Erythroblast (primary cell): ENCODE results near the gene CARM1.

Experiments used
- GATA1 ChIP-seq: IDR thresholded peaks from 2 replicates; pipeline ENCODE4 v1.6.1; 2011; ENCODE audit warnings: low read depth, mild to moderate bottlenecking, control low read depth, low read length, moderate library complexity
- POLR2A ChIP-seq: IDR thresholded peaks from 2 replicates; pipeline ENCODE4 v1.6.1; 2011; ENCODE audit warnings: mild to moderate bottlenecking, low read length

DNA sequence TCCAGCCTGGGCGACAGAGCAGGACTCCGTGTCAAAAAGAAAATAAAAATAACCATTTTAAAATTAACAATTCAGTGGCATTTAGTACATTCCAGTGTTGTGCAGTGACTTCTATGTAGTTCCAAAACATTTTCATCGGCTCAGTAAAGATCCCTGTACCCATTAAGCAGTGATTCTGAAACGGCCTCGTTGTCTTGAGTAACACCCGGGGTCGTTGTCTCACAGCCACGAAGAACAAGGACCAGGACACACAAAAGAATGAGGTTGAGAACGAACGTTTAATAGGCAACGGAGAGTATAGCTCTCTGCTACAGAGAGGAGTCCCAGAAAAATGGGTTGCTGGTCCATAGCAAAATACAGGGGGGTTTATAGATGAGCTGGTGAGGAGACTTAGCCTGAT is 33.0 kb upstream of the CARM1 start:
- TF ChIP-seq POLR2A (peak; percentile 7), GATA1 (no peak)
